ENCODE data around the gene PROSER2.

DNA sequence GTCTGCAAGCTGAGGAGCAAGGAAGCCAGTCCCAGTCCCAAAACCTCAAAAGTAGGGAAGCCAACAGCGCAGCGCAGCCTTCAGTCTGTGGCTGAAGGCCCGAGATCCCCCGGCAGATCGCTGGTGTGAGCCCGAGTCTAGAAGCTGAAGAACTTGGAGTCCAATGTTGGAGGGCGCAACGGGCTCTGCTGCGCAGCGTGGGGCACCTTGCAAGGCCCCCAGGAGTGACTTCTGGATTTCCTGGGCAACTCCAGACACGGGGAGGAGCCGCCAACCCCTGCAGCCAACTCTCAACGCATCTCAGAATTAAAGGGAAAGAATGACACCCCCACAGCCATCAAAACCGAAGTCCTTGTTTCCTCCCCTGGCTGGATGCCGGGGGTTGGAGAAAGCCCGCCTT lies 18.8 kb upstream of the PROSER2 start:
- TF ChIP-seq SUZ12 (IDR thresholded peaks at IDR 0.05; ENCODE audit: extremely low read depth, insufficient read depth, insufficient read length), result no peak
- no peak for TF ChIP-seq ZNF274 (IDR thresholded peaks at IDR 0.05; ENCODE audit: low read depth, low read length)
- no peak for TF ChIP-seq YY1 (IDR thresholded peaks at IDR 0.05; ENCODE audit: insufficient read depth, insufficient read length)
